Right lobe of liver (tissue), 4 donors: Measurements from ENCODE around the gene ZMYND15.

Experiments used
- CTCF ChIP-seq, 4 donors: fragments of 200-600 bp in 3 of 4; fragments of 450-650 bp in 1 of 4; IDR thresholded peaks; one replicate each; pipeline versions ENCODE4 v1.5.1 to v1.8.0; 2016 to 2022; ENCODE audit warnings: antibody characterized with exemption in 4 of 4, mild to moderate bottlenecking in 2 of 4
- POLR2A ChIP-seq: fragments of 450-650 bp; IDR thresholded peaks from one replicate; pipeline ENCODE4 v1.6.1; 2017; ENCODE audit warnings: antibody characterized with exemption, mild to moderate bottlenecking
- donor health status: DM: no; HTN: no; CAD: no.
- donor health status: DM: no; HTN: no; CAD: no.
- donor health status: DM: no; HTN: yes; CAD: no.

GRCh38 chr17:4743898-4744297, 4.3 kb downstream of the ZMYND15 start:
- no peak for TF ChIP-seq CTCF (IDR thresholded peaks at IDR 0.05)
- no peak for TF ChIP-seq POLR2A
